A549 (cell line): ENCODE data around the gene NAA16. TPM values are rescaled to one million over a fixed set of nuclear protein-coding genes. Genes with fewer than 3 reads are reported as not detected.

Source experiments
- ATAC-seq, 2 experiments: fragments of 200-7000 bp in 1 of 2; fragments of >200 bp in 1 of 2; cut with Nextera tagmentation in 1 of 2; cut with Tn5 transposase in 1 of 2; 3 replicates each; pipeline versions ENCODE4 v1.8.0 to v1.9.1; 2018 to 2020; ENCODE audit warnings: mild to moderate bottlenecking in 1 of 2, moderate library complexity in 1 of 2
- CTCF ChIA-PET: fragments of 300-600 bp; sonication (Branson Sonifier 250); formaldehyde crosslinking; extraction: SDS; loops from one replicate; lab custom pipeline; 2021; ENCODE audit warnings: antibody characterized with exemption, inconsistent platforms; lab: Yijun Ruan, JAX
- POLR2A ChIA-PET: fragments of 350-600 bp; formaldehyde crosslinking; extraction: SDS; loops from one replicate; lab custom pipeline; 2021; ENCODE audit warnings: antibody characterized with exemption, inconsistent platforms; lab: Yijun Ruan, JAX
- DNase-seq, 2 experiments: peaks; one replicate each; pipeline versions ENCODE4 v3.0.0 to v3.0.0-alpha.2; 2011 to 2016; ENCODE audit warnings: low read depth in 1 of 2, low spot score in 1 of 2
- FAIRE-seq: peaks from 2 replicates; lab custom pipeline; 2011; peaks lifted over from hg19 to GRCh38; lab: Jason Lieb, UNC
- H3K27ac ChIP-seq, 2 experiments: fragments of >200 bp; sonication (Bioruptor Twin); formaldehyde crosslinking; 3 replicates each; pipeline ENCODE4 v1.5.1; 2016 to 2017
- H3K4me1 ChIP-seq: fragments of >200 bp; sonication (Bioruptor Twin); formaldehyde crosslinking; 3 replicates; pipeline ENCODE4 v1.6.1; 2016
- H3K4me2 ChIP-seq: fragments of >200 bp; sonication (Bioruptor Twin); formaldehyde crosslinking; 3 replicates; pipeline ENCODE4 v1.6.1; 2016
- H3K4me3 ChIP-seq: fragments of >200 bp; sonication (Bioruptor Twin); formaldehyde crosslinking; 3 replicates; pipeline ENCODE4 v1.5.1; 2016
- H3K9me3 ChIP-seq: fragments of >200 bp; sonication (Bioruptor Twin); formaldehyde crosslinking; 3 replicates; pipeline ENCODE4 v1.6.1; 2016
- CBX8 ChIP-seq: fragments of 200-600 bp; sonication (generic); IDR thresholded peaks from 2 replicates; pipeline ENCODE4 v1.6.1; 2016
- CEBPB ChIP-seq, 2 experiments: fragments of >200 bp in 1 of 2; sonication (Bioruptor Twin) in 1 of 2; formaldehyde crosslinking in 1 of 2; IDR thresholded peaks; 2 replicates each; pipeline ENCODE4 v1.6.1; 2012 to 2016
- EHF ChIP-seq: fragments of 250-450 bp; sonication (Bioruptor Pico); IDR thresholded peaks from 2 replicates; pipeline ENCODE4 v1.5.0; 2020; ENCODE audit warnings: mild to moderate bottlenecking
- ESRRA ChIP-seq: fragments of 150-350 bp; IDR thresholded peaks from 2 replicates; pipeline ENCODE4 v1.6.1; 2014; ENCODE audit warnings: mild to moderate bottlenecking, low read length, borderline replicate concordance
- FOSL2 ChIP-seq, 2 experiments: fragments of 450-650 bp in 1 of 2; fragments of >200 bp in 1 of 2; sonication (Bioruptor Twin) in 1 of 2; formaldehyde crosslinking; IDR thresholded peaks; 2 replicates each; pipeline versions ENCODE4 v1.5.0 to v1.6.1; 2016 to 2020; ENCODE audit warnings: mild to moderate bottlenecking in 1 of 2, moderate library complexity in 1 of 2
- FOXS1 ChIP-seq: fragments of 250-450 bp; sonication (Bioruptor Pico); IDR thresholded peaks from 2 replicates; pipeline ENCODE4 v1.5.0; 2020; ENCODE audit warnings: mild to moderate bottlenecking, moderate library complexity
- HOXA7 ChIP-seq: fragments of 250-450 bp; sonication (Bioruptor Pico); IDR thresholded peaks from 2 replicates; pipeline ENCODE4 v1.5.0; 2020; ENCODE audit warnings: mild to moderate bottlenecking, moderate library complexity
- HOXB13 ChIP-seq: fragments of 250-450 bp; sonication (Bioruptor Pico); IDR thresholded peaks from 2 replicates; pipeline ENCODE4 v1.5.0; 2020; ENCODE audit warnings: low read depth, mild to moderate bottlenecking, moderate library complexity
- HOXB5 ChIP-seq: fragments of 250-450 bp; sonication (Bioruptor Pico); IDR thresholded peaks from 2 replicates; pipeline ENCODE4 v1.5.0; 2020; ENCODE audit warnings: mild to moderate bottlenecking, moderate library complexity
- JUN ChIP-seq, 2 experiments: fragments of >200 bp; sonication (Bioruptor Twin); formaldehyde crosslinking; IDR thresholded peaks; 2 replicates in 1 of 2; 3 replicates in 1 of 2; pipeline ENCODE4 v1.6.1; 2016 to 2017
- KDM1A ChIP-seq: fragments of 200-600 bp; sonication (generic); IDR thresholded peaks from 2 replicates; pipeline ENCODE4 v1.6.1; 2016; ENCODE audit warnings: low read depth, mild to moderate bottlenecking
- MYC ChIP-seq: IDR thresholded peaks from 2 replicates; pipeline ENCODE4 v1.6.1; 2012; ENCODE audit warnings: mild to moderate bottlenecking, inconsistent platforms, low read length, improper control_type of control experiment, borderline replicate concordance
- PHF8 ChIP-seq: fragments of 200-600 bp; sonication (generic); IDR thresholded peaks from 2 replicates; pipeline ENCODE4 v1.6.1; 2016; ENCODE audit warnings: low read depth, mild to moderate bottlenecking, antibody characterized with exemption, moderate library complexity, borderline replicate concordance
- POLR2AphosphoS2 ChIP-seq: conservative IDR thresholded peaks from 2 replicates; pipeline ENCODE4 v1.6.1; 2012; ENCODE audit warnings: low read length, improper control_type of control experiment, inconsistent platforms
- RAD21 ChIP-seq, 2 experiments: fragments of >200 bp in 1 of 2; sonication (Bioruptor Twin) in 1 of 2; formaldehyde crosslinking in 1 of 2; IDR thresholded peaks in 1 of 2; conservative IDR thresholded peaks in 1 of 2; 2 replicates in 1 of 2; 3 replicates in 1 of 2; pipeline ENCODE4 v1.6.1; 2012 to 2018; ENCODE audit warnings: inconsistent platforms in 1 of 2
- RARB ChIP-seq: fragments of 250-450 bp; sonication (Bioruptor Pico); IDR thresholded peaks from 2 replicates; pipeline ENCODE4 v1.8.0; 2021; ENCODE audit warnings: mild to moderate bottlenecking, moderate library complexity
- RFX5 ChIP-seq: fragments of 450-650 bp; IDR thresholded peaks from 2 replicates; pipeline ENCODE4 v1.7.1; 2014; ENCODE audit warnings: antibody characterized with exemption, mild to moderate bottlenecking, moderate library complexity
- SMC3 ChIP-seq: fragments of >200 bp; sonication (Bioruptor Twin); formaldehyde crosslinking; IDR thresholded peaks from 3 replicates; pipeline ENCODE4 v1.6.1; 2018; ENCODE audit warnings: inconsistent platforms
- SREBF2 ChIP-seq: fragments of 450-650 bp; IDR thresholded peaks from 2 replicates; pipeline ENCODE4 v1.6.1; 2014; ENCODE audit warnings: mild to moderate bottlenecking, moderate library complexity
- TFCP2L1 ChIP-seq: fragments of 250-450 bp; sonication (Bioruptor Pico); IDR thresholded peaks from 2 replicates; pipeline ENCODE4 v1.5.0; 2021; ENCODE audit warnings: mild to moderate bottlenecking
- TP53 ChIP-seq: fragments of 250-450 bp; sonication (Bioruptor Pico); IDR thresholded peaks from 2 replicates; pipeline ENCODE4 v1.5.0; 2021; ENCODE audit warnings: mild to moderate bottlenecking, moderate library complexity
- ZSCAN20 ChIP-seq: fragments of 250-450 bp; sonication (Bioruptor Pico); IDR thresholded peaks from 2 replicates; pipeline ENCODE4 v1.8.0; 2022; ENCODE audit warnings: mild to moderate bottlenecking, moderate library complexity
- whole genome bisulfite sequencing: methylation state at CpG from one replicate; pipeline ENCODE4 v1.1.6; 2017; ENCODE audit errors: missing lambda C conversion rate; 5-methylcytosine and 5-hydroxymethylcytosine counted together
- polyA plus RNA-seq, 4 experiments: library from polyadenylated mRNA; depleted of rRNA in 3 of 4; stranded (reverse); fragments of >200 nt; fragmentation: RNase III in 1 of 4; extraction: RNeasy Plus Mini Kit Qiagen cat#74134 plus additional on column Dnase treatment in 1 of 4; gene quantifications; 2 replicates in 3 of 4; 3 replicates in 1 of 4; pipeline ENCODE4 v1.2.3, GENCODE V29; 2011 to 2017
- TF ChIP-seq, protein P1 (sequence below): fragments of >200 bp; sonication (Bioruptor Twin); formaldehyde crosslinking; IDR thresholded peaks from 2 replicates; pipeline ENCODE4 v1.6.1; 2016
- TF ChIP-seq, protein P2 (sequence below): IDR thresholded peaks from 2 replicates; pipeline ENCODE4 v1.6.1; 2012
- TF ChIP-seq, protein P3 (sequence below): fragments of 250-450 bp; sonication (Bioruptor Pico); IDR thresholded peaks from 2 replicates; pipeline ENCODE4 v1.5.0; 2021; ENCODE audit warnings: mild to moderate bottlenecking, moderate library complexity, borderline replicate concordance
- TF ChIP-seq, protein P4 (sequence below): fragments of 200-600 bp; sonication (generic); IDR thresholded peaks from 2 replicates; pipeline ENCODE4 v1.6.1; 2016; ENCODE audit warnings: antibody characterized with exemption, mild to moderate bottlenecking, moderate library complexity
- TF ChIP-seq, protein P5 (sequence below): fragments of >200 bp; sonication (Bioruptor Twin); formaldehyde crosslinking; IDR thresholded peaks from 3 replicates; pipeline ENCODE4 v1.5.1; 2016
- TF ChIP-seq, protein P6 (sequence below): IDR thresholded peaks from 2 replicates; pipeline ENCODE4 v1.6.1; 2012; ENCODE audit warnings: low read depth, borderline replicate concordance

The NAA16 gene
- polyA plus RNA-seq, 2 of the 4 experiments (the other 2 are of a cell fraction): 10.5 to 18.8 TPM

DNA sequence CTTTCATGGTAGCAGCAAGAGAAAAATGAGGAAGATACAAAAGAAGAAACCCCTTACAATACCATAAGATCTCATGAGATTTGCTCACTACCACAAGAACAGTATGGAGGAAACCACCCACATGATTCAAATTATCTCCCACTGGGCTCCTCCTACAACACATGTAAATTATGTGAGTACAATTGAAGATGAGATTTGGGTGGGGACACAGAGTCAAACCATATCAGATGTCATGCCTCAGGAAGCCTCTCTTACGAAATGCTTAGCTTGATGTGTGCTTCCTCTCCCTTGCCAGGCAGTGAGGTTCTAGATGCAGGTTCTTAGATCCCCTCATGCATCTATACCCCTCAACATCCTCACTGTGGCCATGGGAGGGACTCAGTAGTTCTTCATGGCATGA is 83.1 kb downstream of the NAA16 start:
- no peaks in the 10 kb centered on the region for H3K9me3 ChIP-seq
- CTCF ChIA-PET: interaction anchor here (1.1 kb wide), 1 partner anchor 9 kb away, joined by 3 read pairs; no protein-coding TSS in a partner anchor
- no peak for DNase-seq
- no peaks in the 10 kb centered on the region for H3K4me1 ChIP-seq
- WGBS: 33% methylated on average over 1 of the region's 1 CpG
- POLR2A ChIA-PET: no interaction called here
- no peak for FAIRE-seq
- H3K4me2 ChIP-seq: no peak overlapping the region
- ATAC-seq: no peak
- H3K4me3 ChIP-seq: no peak overlapping the region
- no peak overlapping the region for H3K27ac ChIP-seq
- no peak for TF ChIP-seq HOXB13 (CRISPR knock-in tag)
- no peak for TF ChIP-seq RAD21 (conservative IDR thresholded peaks at IDR 0.05 in 1 of 2, IDR thresholded peaks at IDR 0.05 in 1 of 2)
- TF ChIP-seq CBX8: no peak
- TF ChIP-seq EHF: no peak
- TF ChIP-seq POLR2AphosphoS2: no peak
- TF ChIP-seq PHF8: no peak
- TF ChIP-seq ESRRA: no peak
- TF ChIP-seq ZSCAN20 (CRISPR knock-in tag): no peak
- TF ChIP-seq, protein P1, sequence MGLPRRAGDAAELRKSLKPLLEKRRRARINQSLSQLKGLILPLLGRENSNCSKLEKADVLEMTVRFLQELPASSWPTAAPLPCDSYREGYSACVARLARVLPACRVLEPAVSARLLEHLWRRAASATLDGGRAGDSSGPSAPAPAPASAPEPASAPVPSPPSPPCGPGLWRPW: no peak
- no peak for TF ChIP-seq MYC
- TF ChIP-seq HOXB5 (CRISPR knock-in tag): no peak
- no peak for TF ChIP-seq SMC3
- TF ChIP-seq JUN (IDR thresholded peaks at IDR 0.05): no peak
- TF ChIP-seq HOXA7 (CRISPR knock-in tag): no peak
- TF ChIP-seq RARB (CRISPR knock-in tag): no peak
- TF ChIP-seq, protein P2, sequence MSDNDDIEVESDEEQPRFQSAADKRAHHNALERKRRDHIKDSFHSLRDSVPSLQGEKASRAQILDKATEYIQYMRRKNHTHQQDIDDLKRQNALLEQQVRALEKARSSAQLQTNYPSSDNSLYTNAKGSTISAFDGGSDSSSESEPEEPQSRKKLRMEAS: no peak
- no peak for TF ChIP-seq RFX5
- TF ChIP-seq, protein P3, sequence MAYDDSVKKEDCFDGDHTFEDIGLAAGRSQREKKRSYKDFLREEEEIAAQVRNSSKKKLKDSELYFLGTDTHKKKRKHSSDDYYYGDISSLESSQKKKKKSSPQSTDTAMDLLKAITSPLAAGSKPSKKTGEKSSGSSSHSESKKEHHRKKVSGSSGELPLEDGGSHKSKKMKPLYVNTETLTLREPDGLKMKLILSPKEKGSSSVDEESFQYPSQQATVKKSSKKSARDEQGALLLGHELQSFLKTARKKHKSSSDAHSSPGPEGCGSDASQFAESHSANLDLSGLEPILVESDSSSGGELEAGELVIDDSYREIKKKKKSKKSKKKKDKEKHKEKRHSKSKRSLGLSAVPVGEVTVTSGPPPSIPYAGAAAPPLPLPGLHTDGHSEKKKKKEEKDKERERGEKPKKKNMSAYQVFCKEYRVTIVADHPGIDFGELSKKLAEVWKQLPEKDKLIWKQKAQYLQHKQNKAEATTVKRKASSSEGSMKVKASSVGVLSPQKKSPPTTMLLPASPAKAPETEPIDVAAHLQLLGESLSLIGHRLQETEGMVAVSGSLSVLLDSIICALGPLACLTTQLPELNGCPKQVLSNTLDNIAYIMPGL (CRISPR knock-in tag): no peak

DNA sequence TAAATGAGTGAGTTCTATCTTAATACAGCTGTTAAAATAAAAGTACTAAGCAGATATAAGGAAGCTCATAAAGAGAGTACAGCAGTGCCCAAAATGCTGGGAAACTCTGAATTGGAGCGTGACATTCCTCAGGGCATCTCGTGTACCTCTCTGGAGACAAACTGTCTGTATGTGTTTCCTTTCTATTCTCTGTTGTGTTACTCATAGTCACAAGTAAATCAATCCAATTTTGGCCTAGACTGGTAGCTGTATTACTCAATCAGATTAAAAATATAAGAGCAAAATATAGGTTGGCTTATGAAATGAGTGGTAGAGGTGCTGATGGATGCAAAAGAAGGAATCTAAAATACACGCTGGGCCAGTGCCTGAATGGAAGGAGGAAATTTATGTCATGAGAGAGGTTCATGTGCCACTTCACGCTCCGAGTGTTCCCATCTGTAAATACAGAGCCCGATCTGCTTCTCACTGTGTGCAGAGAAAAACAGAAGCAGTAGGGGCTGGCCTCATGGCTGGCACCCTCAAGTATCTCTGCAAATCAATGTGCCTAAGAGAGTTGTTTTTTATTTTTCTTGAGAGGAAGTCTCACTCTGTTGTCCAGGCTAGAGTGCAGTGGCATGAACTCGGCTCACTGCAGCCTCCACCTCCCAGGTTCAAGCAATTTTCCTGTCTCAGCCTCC is 87.6 kb downstream of the NAA16 start:
- ATAC-seq: no peak
- TF ChIP-seq, protein P4, sequence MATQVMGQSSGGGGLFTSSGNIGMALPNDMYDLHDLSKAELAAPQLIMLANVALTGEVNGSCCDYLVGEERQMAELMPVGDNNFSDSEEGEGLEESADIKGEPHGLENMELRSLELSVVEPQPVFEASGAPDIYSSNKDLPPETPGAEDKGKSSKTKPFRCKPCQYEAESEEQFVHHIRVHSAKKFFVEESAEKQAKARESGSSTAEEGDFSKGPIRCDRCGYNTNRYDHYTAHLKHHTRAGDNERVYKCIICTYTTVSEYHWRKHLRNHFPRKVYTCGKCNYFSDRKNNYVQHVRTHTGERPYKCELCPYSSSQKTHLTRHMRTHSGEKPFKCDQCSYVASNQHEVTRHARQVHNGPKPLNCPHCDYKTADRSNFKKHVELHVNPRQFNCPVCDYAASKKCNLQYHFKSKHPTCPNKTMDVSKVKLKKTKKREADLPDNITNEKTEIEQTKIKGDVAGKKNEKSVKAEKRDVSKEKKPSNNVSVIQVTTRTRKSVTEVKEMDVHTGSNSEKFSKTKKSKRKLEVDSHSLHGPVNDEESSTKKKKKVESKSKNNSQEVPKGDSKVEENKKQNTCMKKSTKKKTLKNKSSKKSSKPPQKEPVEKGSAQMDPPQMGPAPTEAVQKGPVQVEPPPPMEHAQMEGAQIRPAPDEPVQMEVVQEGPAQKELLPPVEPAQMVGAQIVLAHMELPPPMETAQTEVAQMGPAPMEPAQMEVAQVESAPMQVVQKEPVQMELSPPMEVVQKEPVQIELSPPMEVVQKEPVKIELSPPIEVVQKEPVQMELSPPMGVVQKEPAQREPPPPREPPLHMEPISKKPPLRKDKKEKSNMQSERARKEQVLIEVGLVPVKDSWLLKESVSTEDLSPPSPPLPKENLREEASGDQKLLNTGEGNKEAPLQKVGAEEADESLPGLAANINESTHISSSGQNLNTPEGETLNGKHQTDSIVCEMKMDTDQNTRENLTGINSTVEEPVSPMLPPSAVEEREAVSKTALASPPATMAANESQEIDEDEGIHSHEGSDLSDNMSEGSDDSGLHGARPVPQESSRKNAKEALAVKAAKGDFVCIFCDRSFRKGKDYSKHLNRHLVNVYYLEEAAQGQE: no peak
- TF ChIP-seq PHF8 (no peak), FOXS1 (no peak), TP53 (CRISPR knock-in tag) (no peak), SREBF2 (no peak), HOXB5 (CRISPR knock-in tag) (no peak), TFCP2L1 (CRISPR knock-in tag) (no peak), HOXA7 (CRISPR knock-in tag) (no peak), FOSL2 (IDR thresholded peaks at IDR 0.05) (no peak), FOSL2 (CRISPR knock-in tag; IDR thresholded peaks at IDR 0.05) (no peak), KDM1A (no peak), CEBPB (IDR thresholded peaks at IDR 0.05) (no peak)
- TF ChIP-seq, protein P5, sequence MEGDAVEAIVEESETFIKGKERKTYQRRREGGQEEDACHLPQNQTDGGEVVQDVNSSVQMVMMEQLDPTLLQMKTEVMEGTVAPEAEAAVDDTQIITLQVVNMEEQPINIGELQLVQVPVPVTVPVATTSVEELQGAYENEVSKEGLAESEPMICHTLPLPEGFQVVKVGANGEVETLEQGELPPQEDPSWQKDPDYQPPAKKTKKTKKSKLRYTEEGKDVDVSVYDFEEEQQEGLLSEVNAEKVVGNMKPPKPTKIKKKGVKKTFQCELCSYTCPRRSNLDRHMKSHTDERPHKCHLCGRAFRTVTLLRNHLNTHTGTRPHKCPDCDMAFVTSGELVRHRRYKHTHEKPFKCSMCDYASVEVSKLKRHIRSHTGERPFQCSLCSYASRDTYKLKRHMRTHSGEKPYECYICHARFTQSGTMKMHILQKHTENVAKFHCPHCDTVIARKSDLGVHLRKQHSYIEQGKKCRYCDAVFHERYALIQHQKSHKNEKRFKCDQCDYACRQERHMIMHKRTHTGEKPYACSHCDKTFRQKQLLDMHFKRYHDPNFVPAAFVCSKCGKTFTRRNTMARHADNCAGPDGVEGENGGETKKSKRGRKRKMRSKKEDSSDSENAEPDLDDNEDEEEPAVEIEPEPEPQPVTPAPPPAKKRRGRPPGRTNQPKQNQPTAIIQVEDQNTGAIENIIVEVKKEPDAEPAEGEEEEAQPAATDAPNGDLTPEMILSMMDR: no peak
- TF ChIP-seq, protein P1: no peak
- TF ChIP-seq, protein P6, sequence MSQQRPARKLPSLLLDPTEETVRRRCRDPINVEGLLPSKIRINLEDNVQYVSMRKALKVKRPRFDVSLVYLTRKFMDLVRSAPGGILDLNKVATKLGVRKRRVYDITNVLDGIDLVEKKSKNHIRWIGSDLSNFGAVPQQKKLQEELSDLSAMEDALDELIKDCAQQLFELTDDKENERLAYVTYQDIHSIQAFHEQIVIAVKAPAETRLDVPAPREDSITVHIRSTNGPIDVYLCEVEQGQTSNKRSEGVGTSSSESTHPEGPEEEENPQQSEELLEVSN: no peak

More for the DNA sequence above, 87.6 kb downstream of the NAA16 start:
- Histone ChIP-seq H3K4me1 (no peaks in the 10 kb centered on the region), H3K4me2 (no peak overlapping the region), H3K9me3 (no peaks in the 10 kb centered on the region), H3K27ac (no peak overlapping the region), H3K4me3 (no peak overlapping the region)
- ChIA-PET POLR2A (no interaction called here), CTCF (interaction anchor here (1.0 kb wide), 1 partner anchor 8 kb away, joined by 4 read pairs; no protein-coding TSS in a partner anchor)
- DNase-seq (no peak), FAIRE-seq (no peak)
- 73% methylated on average over 7 of the region's 7 CpGs for WGBS
